GM12892 (cell line): Measurements from ENCODE around the gene ZNF142.

Source experiments
- POLR2A ChIP-seq: IDR thresholded peaks from 2 replicates; pipeline ENCODE4 v1.6.1; 2011; ENCODE audit warnings: low read depth, low read length, control low read depth
- POLR2AphosphoS5 ChIP-seq: IDR thresholded peaks from 2 replicates; pipeline ENCODE4 v1.6.1; 2011; ENCODE audit warnings: low read depth, low read length, control low read depth

DNA sequence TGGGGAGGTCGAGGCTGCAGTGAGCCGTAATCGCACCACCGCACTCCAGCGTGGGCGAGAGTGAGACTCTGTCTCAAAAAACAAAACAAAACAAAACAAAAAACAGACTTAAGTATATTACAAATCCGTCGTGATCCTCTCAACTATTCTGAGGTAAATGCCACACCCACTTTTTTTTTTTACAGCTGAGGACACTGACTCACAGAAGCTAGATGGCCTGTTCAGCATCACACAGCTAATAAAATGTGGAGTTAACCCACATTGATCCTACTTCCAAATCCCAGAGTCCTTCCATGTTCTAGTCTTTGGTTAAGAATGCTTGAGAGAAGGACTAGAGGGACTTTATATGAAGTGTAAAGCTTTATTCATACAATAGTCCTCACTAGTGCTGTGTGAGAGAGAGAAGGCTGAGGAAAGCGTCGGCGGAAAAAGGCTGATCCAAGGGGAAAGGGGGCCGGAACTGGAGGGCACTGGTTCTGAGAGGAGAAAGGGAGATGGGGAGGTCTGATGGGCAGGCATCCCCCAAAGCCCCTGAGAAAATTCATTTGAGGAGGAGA lies 11.8 kb upstream of the ZNF142 start:
- TF ChIP-seq POLR2A (no peak), POLR2AphosphoS5 (no peak)
